ENCODE measurements around the gene CCND3. TPM values are rescaled to one million over a fixed set of nuclear protein-coding genes. Genes with fewer than 3 reads are reported as not detected.
A peak's percentile ranks its signal among the peaks of the same experiment; 100 is the strongest.

Gene CCND3
- total and polyA plus RNA-seq, 8 donors: 37.5 to 153 (median 47.8) TPM

- Histone ChIP-seq H3K27me3 (no peaks in the 10 kb centered on the region), H3K36me3 (peaks cover 0 to 3% of the 10 kb centered on the region in 2 donors), H3K27ac (peak overlapping the region; percentile 82 to 94), H3K4me1 (peaks cover 34 to 60% of the 10 kb centered on the region in 2 donors), H3K9me3 (no peaks in the 10 kb centered on the region), H3K4me3 (peak overlapping the region; percentile 88 to 99)
- TF ChIP-seq, protein P1, sequence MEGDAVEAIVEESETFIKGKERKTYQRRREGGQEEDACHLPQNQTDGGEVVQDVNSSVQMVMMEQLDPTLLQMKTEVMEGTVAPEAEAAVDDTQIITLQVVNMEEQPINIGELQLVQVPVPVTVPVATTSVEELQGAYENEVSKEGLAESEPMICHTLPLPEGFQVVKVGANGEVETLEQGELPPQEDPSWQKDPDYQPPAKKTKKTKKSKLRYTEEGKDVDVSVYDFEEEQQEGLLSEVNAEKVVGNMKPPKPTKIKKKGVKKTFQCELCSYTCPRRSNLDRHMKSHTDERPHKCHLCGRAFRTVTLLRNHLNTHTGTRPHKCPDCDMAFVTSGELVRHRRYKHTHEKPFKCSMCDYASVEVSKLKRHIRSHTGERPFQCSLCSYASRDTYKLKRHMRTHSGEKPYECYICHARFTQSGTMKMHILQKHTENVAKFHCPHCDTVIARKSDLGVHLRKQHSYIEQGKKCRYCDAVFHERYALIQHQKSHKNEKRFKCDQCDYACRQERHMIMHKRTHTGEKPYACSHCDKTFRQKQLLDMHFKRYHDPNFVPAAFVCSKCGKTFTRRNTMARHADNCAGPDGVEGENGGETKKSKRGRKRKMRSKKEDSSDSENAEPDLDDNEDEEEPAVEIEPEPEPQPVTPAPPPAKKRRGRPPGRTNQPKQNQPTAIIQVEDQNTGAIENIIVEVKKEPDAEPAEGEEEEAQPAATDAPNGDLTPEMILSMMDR (IDR thresholded peaks at IDR 0.05): no peak
- ATAC-seq (peak; percentile 10), DNase-seq (no peak)
- intact Hi-C loops (cut with DNase I): no loop called here
Measured at GRCh38 chr6:41942067-41942851, 651 bp upstream of the CCND3 start.

DNA sequence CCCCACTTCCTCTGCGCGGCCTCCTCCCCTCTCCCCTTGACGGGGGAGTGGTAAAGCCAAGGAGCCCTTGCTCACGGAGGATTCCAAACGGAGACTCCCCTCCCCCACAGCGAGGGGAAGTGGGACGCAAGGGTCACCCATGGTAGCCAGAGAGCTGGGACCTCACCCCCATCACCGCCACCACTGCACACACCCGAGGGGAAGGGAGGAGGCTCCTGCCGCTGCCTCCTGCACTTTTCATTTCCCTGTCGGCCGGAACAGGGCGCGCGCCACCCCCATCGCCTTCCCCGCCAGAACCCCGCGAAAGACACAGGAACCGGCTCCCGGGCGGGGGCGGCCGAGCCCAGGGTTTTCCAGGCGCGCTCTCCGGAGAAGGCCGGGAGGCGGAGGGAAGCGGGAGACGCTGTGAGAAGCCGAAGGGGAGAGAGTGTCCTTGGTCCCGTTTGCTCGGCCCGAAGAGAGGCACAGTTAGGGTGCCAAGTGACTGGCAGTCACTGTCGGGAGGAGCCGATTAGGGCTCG, 789 bp downstream of the CCND3 start:
- peak overlapping the region; percentile 77 to 94 for H3K27ac ChIP-seq
- TF ChIP-seq, protein P1 (IDR thresholded peaks at IDR 0.05): no peak
- ATAC-seq (peak; percentile 15), DNase-seq (peak in 3 of 4 donors; percentile 38 to 90 (median 59))
- peaks cover 0 to 17% of the 10 kb centered on the region in 2 donors for H3K36me3 ChIP-seq
- no peaks in the 10 kb centered on the region for H3K27me3 ChIP-seq
- peak overlapping the region; percentile 88 to 99 for H3K4me3 ChIP-seq
- intact Hi-C loops (cut with DNase I): no loop called here
- peaks cover 47 to 75% of the 10 kb centered on the region in 2 donors for H3K4me1 ChIP-seq
- H3K9me3 ChIP-seq: no peaks in the 10 kb centered on the region

DNA sequence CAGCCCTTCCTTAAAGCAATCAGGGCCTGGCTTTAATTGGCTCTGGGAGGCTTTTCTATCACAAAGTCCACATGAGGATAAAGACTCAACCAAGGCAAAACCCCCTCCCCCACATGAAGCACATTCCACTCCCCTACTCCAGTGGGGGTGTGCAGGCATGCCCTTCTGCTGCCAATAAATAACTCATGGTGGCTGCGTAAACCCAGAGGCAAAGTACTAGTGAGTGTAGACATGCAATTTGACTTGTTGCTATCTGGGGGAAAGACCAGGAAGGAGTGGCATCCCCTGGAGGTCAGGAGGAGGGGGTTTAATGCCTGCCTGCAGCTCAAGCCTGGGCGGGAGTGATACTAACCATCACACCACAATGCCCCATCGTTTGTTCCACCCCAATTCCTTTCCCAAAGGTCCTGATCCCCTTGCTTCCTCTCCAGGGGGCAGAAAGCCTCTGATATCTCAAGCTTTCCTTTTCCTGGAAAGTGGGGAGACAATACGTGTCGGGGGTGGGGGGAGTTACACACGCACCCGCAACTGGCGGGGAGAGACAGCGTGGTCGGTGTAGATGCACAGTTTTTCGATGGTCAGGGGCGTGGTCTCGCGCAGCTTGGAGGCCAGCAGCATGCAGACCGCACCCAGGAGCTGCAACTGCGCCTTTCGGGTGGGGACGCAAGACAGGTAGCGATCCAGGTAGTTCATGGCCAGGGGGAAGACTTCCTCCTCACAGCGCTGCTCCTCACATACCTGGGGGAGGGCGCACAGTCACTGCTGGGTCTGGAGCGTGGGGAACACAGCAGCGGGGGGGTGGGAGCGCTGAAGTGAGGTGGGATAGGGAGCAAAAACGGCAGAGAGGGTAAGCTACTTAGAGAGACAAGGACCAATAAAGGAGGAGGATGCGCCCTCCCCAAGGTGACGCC, 1.5 kb downstream of the CCND3 start:
- peak; percentile 1 for ATAC-seq
- Histone ChIP-seq H3K27ac (peak overlapping the region; percentile 77 to 94), H3K9me3 (no peaks in the 10 kb centered on the region), H3K4me1 (peaks cover 47 to 82% of the 10 kb centered on the region in 2 donors), H3K27me3 (no peaks in the 10 kb centered on the region), H3K36me3 (peaks cover under 1 to 24% of the 10 kb centered on the region in 2 donors), H3K4me3 (peak overlapping the region; percentile 88 to 99)
- intact Hi-C loops (cut with DNase I): loop anchor here in 1 of 2 donors (5.0 kb wide), 1 partner anchor 102 kb away; no protein-coding TSS in a partner anchor
- TF ChIP-seq, protein P1 (IDR thresholded peaks at IDR 0.05): no peak
- peak in 2 of 4 donors; percentile 44 to 85 for DNase-seq

DNA sequence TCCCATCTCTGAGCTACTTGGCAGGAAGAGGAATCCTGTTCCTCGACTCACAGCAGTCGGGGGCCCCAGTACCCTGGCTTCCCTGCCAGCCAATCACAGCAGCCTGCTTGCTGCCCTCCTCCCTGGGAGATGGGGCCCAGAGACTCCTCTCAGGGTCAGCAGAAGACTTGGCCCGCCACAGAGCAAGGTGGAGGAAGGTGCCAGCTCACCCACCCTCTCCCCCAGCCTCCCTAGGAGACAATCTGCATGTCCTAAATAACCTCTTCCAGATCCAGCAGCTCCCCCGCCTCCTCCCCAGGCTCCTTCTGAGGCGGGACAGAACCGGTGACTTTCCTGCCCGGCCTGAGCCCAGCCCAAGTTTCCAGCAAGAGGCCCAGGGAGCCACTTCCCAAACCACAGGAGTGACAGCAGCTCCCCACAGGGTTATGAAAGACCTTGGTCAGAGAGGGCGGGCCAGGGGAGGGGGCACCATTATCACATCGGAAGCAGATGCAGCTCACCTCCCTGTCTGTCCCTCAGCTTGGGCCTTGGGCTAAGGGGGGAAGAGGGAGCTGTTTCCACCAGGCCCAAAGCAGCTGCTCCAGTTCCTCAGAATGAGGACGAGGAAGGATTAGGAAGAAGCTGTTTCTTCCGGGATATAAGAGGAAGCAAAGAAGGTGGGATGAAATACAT, 2.3 kb downstream of the CCND3 start:
- ATAC-seq (peak; percentile 3), DNase-seq (peak in 2 of 4 donors; percentile 78 to 90)
- H3K4me3 ChIP-seq: peak overlapping the region in 1 of 2 donors; percentile 99
- H3K4me1 ChIP-seq: peaks cover 47 to 88% of the 10 kb centered on the region in 2 donors
- H3K27ac ChIP-seq: peak overlapping the region; percentile 77 to 94
- TF ChIP-seq, protein P1 (IDR thresholded peaks at IDR 0.05): no peak
- H3K27me3 ChIP-seq: no peaks in the 10 kb centered on the region
- no peaks in the 10 kb centered on the region for H3K9me3 ChIP-seq
- intact Hi-C loops (cut with DNase I): loop anchor here in 1 of 2 donors (5.0 kb wide), 1 partner anchor 103 kb away; no protein-coding TSS in a partner anchor
- peaks cover 6 to 32% of the 10 kb centered on the region in 2 donors for H3K36me3 ChIP-seq
